Panc1 (cell line): Measurements from ENCODE around the gene IQCN.

Source experiments
- POLR2AphosphoS5 ChIP-seq: IDR thresholded peaks from 2 replicates; pipeline ENCODE4 v1.6.1; 2012; ENCODE audit warnings: mild to moderate bottlenecking, low read depth, low read length, moderate library complexity
- TCF7L2 ChIP-seq: IDR thresholded peaks from 2 replicates; pipeline ENCODE4 v1.6.1; 2011; ENCODE audit warnings: mild to moderate bottlenecking, low read depth, low read length, inconsistent platforms
- TF ChIP-seq, protein P1 (sequence below): fragments of 450-650 bp; IDR thresholded peaks from 2 replicates; pipeline ENCODE4 v1.5.1; 2017; ENCODE audit warnings: mild to moderate bottlenecking

DNA sequence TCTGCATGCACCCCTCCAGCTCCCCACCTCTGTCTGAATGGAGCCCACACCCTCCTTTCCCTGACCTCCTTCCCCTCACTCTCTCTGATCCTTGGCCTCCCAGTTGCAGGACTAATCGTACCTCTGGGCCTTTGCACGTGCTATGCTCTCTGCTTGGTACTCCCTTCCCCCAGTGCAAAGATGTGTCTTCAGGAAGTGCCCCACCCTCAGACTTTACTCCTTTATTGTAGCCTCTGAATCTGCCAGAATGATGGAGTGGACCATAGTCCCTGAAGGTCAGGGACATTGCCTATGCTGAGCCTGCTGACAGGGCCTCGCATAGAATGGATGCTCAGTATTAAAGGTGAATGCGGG, 8.5 kb upstream of the IQCN start:
- TF ChIP-seq, protein P1, sequence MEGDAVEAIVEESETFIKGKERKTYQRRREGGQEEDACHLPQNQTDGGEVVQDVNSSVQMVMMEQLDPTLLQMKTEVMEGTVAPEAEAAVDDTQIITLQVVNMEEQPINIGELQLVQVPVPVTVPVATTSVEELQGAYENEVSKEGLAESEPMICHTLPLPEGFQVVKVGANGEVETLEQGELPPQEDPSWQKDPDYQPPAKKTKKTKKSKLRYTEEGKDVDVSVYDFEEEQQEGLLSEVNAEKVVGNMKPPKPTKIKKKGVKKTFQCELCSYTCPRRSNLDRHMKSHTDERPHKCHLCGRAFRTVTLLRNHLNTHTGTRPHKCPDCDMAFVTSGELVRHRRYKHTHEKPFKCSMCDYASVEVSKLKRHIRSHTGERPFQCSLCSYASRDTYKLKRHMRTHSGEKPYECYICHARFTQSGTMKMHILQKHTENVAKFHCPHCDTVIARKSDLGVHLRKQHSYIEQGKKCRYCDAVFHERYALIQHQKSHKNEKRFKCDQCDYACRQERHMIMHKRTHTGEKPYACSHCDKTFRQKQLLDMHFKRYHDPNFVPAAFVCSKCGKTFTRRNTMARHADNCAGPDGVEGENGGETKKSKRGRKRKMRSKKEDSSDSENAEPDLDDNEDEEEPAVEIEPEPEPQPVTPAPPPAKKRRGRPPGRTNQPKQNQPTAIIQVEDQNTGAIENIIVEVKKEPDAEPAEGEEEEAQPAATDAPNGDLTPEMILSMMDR: no peak
- TF ChIP-seq POLR2AphosphoS5 (no peak), TCF7L2 (no peak)
